GM19467 (cell line): ENCODE data around the gene UGT1A7.
"Not testable (repeated sequence)": the region's sequence is repeated elsewhere in the genome, so short reads cannot be mapped to it uniquely, and the experiment has no call there.

Source experiments
- ATAC-seq: cut with Tn5 transposase; IDR thresholded peaks from one replicate; pipeline ENCODE4 v1.9.1; 2021; ENCODE audit warnings: mild to moderate bottlenecking, moderate library complexity; ENCODE audit not compliant: unreplicated experiment

UGT1A7 gene

DNA sequence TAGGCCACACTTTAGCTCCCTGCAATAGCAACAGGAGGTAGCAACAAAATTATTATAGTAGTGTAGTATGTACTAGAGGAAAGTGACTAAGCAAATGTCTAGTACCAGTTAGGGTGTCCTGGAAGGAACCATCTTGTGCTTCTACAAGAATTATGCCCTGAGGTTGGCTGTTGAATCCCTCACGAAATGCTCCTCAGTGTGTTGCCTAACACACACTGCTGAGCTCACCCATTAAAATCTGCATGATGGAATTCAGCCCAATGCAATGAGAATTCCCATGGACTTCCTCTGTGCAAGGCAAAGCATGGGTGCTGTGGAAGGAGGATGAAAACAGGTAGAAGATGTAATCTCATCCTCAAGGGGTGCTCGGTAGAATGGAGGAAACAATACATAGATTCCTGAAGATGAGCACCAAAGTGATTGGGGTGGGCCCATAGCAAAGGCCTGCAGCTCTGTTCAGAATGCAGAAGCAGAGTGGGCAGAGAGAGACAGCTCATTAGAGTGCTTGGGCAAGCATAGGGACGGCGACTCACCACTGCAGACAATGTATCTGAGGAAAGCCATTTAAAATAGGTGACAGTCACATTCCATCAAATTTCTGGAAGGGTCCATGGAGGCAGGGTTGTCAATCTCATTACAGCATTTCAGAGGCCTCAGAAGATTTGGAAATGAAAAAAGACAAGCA is 1.2 kb upstream of the UGT1A7 start:
- ATAC-seq = no peak

GRCh38 chr2:233684640-233685039 is 2.9 kb downstream of the UGT1A7 start:
- ATAC-seq = no peak

DNA sequence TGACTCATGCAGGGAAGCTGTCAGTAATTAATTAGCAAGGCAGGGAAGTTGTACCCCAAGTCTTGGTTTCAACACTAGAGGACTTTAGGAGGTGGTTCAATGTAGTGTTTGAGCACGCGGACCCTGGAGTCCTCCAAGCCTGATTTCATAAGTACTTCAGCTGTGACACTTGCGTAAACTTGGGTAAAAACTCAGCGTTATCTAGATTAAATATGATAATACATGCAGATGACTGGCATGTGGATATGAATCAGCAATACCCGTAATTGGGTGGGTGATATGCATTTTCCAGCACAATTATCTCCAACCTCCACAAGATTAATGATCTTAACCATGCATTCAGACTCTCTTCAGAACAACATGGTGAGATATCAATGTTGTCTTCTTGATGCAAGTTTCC is 5.2 kb downstream of the UGT1A7 start:
- no peak for ATAC-seq

DNA sequence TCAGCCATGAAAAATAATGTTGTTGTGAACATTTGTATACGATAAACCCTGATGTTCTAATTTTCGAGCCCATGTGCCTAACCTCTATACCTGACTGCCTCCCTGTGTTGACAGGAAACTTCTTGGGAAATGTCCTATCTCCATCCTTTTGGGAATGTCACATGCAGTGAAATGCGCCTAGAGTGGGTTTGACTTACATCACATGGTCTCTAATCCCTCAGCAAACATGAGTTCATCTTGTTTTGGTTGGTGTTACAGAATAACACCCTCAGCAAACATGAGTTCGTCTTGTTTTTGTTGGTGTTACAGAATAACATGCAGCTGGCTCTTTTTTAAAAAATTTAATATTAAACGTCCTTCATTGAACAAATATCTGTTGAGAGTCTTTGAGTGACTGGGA is 6.6 kb downstream of the UGT1A7 start:
- ATAC-seq = no peak

- ATAC-seq = no peak
Observed at GRCh38 chr2:233689031-233689430, 7.3 kb downstream of the UGT1A7 start.

- no peak for ATAC-seq
Observed at GRCh38 chr2:233689501-233689900, 7.8 kb downstream of the UGT1A7 start.

GRCh38 chr2:233690444-233690843 is 8.7 kb downstream of the UGT1A7 start:
- ATAC-seq = no peak

- ATAC-seq = no peak
Observed at GRCh38 chr2:233691443-233692433, 10.0 kb downstream of the UGT1A7 start.

DNA sequence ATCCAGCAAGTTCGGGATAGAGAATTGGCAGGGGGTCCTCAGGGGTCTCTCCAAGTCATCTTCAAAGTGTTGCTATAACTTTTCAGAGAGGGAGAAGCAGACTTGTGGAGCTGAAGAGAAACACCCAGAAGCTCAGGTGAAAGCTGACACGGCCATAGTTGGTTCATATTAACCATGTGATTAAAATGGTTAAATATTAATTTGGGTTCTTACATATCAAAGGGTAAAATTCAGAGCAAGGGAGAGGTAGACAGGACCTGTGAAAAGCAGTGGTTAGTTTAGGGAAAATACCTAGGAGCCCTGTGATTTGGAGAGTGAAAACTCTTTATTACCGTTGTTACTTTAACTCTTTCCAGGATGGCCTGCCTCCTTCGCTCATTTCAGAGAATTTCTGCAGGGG is 10.9 kb downstream of the UGT1A7 start, which contains the start of gene UGT1A6:
TSS of gene UGT1A6 (plus strand) at position 243 of the 400 bp plus-strand sequence. CDS start at position 358, 115 bp downstream.
- ATAC-seq = no peak

DNA sequence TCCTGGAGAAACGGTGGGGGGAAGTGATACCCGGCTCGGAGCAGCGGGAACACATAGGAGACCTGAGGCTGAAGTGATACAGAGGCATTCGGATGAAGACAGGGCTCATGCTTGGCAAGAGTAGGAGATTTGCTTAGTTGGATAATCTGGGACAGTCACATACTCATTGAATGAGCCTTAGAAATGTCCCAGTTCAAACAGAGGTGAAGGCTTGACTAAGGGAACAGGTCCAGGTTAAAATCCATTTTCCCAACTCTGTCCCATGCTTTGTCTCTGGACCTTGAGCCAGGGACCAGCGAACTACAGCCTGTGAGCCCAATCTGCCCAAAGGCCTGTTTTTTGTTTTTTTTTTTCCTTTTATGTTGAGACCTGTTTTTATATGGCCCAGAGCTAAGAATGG is 12.3 kb downstream of the UGT1A7 start:
- no peak for ATAC-seq

- no peak for ATAC-seq
Observed at GRCh38 chr2:233698740-233699139, 17.0 kb downstream of the UGT1A7 start.

DNA sequence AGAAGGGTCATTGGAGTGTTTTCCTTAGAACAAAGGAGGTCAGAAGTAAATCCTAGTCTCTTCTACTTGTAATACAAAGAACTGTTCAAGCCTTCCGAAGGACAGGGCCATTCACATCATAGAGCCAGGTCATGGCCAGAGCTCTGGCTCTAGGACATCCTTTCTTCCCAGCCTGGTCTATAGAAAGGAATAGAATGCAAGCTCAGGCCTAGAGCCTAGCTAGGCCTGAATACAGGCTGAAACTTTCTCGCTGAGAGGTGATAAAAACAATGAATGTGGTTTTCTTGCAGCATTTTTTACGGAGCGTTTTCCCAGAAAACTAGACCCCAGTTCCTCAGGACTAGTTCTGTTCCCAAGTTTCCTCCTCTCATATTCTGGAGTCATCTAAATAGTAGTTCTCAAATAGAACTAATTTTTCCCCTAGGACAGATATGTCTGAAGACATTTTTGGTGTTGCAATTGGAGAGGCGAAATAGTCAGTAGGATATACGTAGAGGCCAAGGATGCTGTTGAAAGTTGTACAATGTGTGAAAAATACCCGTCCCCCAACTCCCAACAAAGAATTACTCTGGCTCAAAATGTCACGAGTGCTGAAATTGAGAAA is 17.8 kb downstream of the UGT1A7 start:
- no peak for ATAC-seq

GRCh38 chr2:233700028-233700635 is 18.4 kb downstream of the UGT1A7 start:
- ATAC-seq = no peak

GRCh38 chr2:233700842-233701241 is 19.1 kb downstream of the UGT1A7 start:
- ATAC-seq = not testable (repeated sequence)

- ATAC-seq = no peak
Observed at GRCh38 chr2:233702238-233702637, 20.5 kb downstream of the UGT1A7 start.

DNA sequence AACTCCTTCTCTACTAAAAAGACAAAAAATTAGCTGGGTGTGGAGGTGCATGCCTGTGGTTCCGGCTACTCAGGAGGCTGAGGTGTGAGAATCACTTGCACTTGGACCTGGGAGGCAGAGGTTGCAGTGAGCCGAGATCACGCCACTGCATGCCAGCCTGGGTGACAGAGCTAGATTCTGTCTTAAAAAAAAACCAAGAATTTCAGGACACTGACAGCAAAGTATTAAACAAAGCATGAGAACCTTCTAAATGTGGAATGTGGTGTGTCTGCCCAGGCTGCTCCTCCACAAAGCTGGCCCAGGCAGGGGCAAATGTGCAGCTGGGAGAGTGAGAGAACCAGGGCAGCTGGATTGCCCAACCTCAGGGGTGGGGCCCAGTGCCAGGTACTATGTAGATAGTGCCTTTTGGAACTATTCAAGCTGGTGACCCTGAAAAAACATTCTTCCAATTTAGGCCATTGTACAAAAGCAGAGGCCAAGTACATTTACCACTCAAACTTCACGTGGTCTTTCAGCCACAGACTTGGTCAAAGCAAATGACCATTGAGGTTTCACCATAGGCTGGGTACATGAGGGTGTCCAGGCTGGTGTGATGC is 24.3 kb downstream of the UGT1A7 start:
- no peak for ATAC-seq

GRCh38 chr2:233706720-233707119 is 25.0 kb downstream of the UGT1A7 start:
- ATAC-seq = no peak

- no peak for ATAC-seq
Observed at GRCh38 chr2:233707940-233708644, 26.4 kb downstream of the UGT1A7 start.

DNA sequence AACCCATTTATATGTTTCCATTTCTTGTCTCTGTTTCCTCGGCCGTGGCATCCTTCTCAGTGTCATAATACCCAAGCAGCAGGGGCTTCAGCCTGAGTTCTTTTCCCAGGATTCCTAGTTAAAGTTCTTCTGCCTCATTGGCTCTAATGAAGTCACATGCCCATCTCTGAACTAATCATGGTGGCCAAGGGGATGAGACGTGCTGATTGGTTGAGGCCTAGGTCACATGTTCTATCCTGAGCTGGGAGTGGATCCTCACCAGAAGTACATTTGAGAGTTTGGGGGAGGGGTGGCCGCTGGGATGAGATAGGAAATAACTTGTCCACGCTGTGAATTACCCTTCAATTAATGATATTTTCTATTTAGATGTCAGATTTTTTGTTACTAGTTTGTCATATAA is 27.2 kb downstream of the UGT1A7 start:
- ATAC-seq = no peak
